HepG2 (cell line): Measurements from ENCODE around the gene WDR3. TPM values are rescaled to one million over a fixed set of nuclear protein-coding genes. Genes with fewer than 3 reads are reported as not detected.
A peak's percentile ranks its signal among the peaks of the same experiment; 100 is the strongest.

Source experiments
- EED ChIP-seq: sonication (generic); formaldehyde crosslinking; IDR thresholded peaks from 2 replicates; pipeline ENCODE4 v1.5.0; 2020; ENCODE audit warnings: mild to moderate bottlenecking, missing genetic modification reagents
- HOXA5 ChIP-seq: sonication (generic); formaldehyde crosslinking; IDR thresholded peaks from 2 replicates; pipeline ENCODE4 v1.4.0; 2020; ENCODE audit warnings: missing genetic modification reagents
- NFRKB ChIP-seq: fragments of 450-650 bp; IDR thresholded peaks from 2 replicates; pipeline ENCODE4 v1.6.1; 2017
- PRMT3 ChIP-seq: sonication (generic); formaldehyde crosslinking; IDR thresholded peaks from 2 replicates; pipeline ENCODE4 v1.8.1; 2022; ENCODE audit warnings: low read depth, mild to moderate bottlenecking, moderate library complexity, missing genetic modification reagents, borderline replicate concordance
- PTBP1 ChIP-seq: fragments of 200-400 bp; formaldehyde crosslinking; IDR thresholded peaks from 2 replicates; pipeline ENCODE4 v1.6.1; 2018; ENCODE audit warnings: low read length, low read depth; ENCODE audit not compliant: poor library complexity, severe bottlenecking
- REPIN1 ChIP-seq: sonication (generic); formaldehyde crosslinking; IDR thresholded peaks from 2 replicates; pipeline ENCODE4 v1.8.0; 2022; ENCODE audit warnings: missing genetic modification reagents, low read depth, mild to moderate bottlenecking, borderline replicate concordance
- RFXANK ChIP-seq: IDR thresholded peaks from 2 replicates; pipeline ENCODE4 v1.6.1; 2016
- ZFP41 ChIP-seq: sonication (generic); formaldehyde crosslinking; IDR thresholded peaks from 2 replicates; pipeline ENCODE4 v1.4.0; 2020; ENCODE audit warnings: mild to moderate bottlenecking, missing genetic modification reagents, borderline replicate concordance
- ZNF136 ChIP-seq: sonication (generic); formaldehyde crosslinking; IDR thresholded peaks from 2 replicates; pipeline ENCODE4 v1.8.1; 2022; ENCODE audit warnings: low read depth, mild to moderate bottlenecking, moderate library complexity, missing genetic modification reagents
- ZNF207 ChIP-seq: fragments of 450-650 bp; IDR thresholded peaks from 2 replicates; pipeline ENCODE4 v1.6.1; 2016; ENCODE audit warnings: antibody characterized with exemption, borderline replicate concordance
- ZNF432 ChIP-seq: sonication (generic); formaldehyde crosslinking; IDR thresholded peaks from 2 replicates; pipeline ENCODE4 v1.5.0; 2020; ENCODE audit warnings: missing genetic modification reagents, mild to moderate bottlenecking, borderline replicate concordance
- ZNF441 ChIP-seq: sonication (generic); formaldehyde crosslinking; IDR thresholded peaks from 2 replicates; pipeline ENCODE4 v1.7.0; 2021; ENCODE audit warnings: missing genetic modification reagents, borderline replicate concordance
- ZNF605 ChIP-seq: sonication (generic); formaldehyde crosslinking; IDR thresholded peaks from 2 replicates; pipeline ENCODE4 v1.8.0; 2022; ENCODE audit warnings: mild to moderate bottlenecking, missing genetic modification reagents
- ZNF780A ChIP-seq: sonication (generic); formaldehyde crosslinking; IDR thresholded peaks from 2 replicates; pipeline ENCODE4 v1.8.0; 2022; ENCODE audit warnings: mild to moderate bottlenecking, missing genetic modification reagents, moderate library complexity
- polyA plus RNA-seq, 8 experiments: library from polyadenylated mRNA; depleted of rRNA in 3 of 8; stranded (reverse) in 7 of 8; unstranded in 1 of 8; fragments of >200 nt; fragmentation: Illumina TruSeq in 4 of 8; extraction: Trizol in 4 of 8; gene quantifications; 2 replicates each; pipeline versions ENCODE4 v1.2.1 to v1.2.3, GENCODE V29; 2011 to 2016; ENCODE audit warnings: low read depth in 4 of 8, missing spikeins in 1 of 8, mixed read lengths in 1 of 8; ENCODE audit not compliant: insufficient read depth in 1 of 8
- total RNA-seq, 5 experiments: library from RNA; depleted of rRNA; stranded (reverse); fragments of >200 nt; fragmentation: Illumina TruSeq; extraction: Trizol; gene quantifications; 2 replicates each; pipeline ENCODE4 v1.2.3, GENCODE V29; 2016; ENCODE audit warnings: low read depth in 1 of 5
- TF ChIP-seq, protein P1 (sequence below): sonication (generic); formaldehyde crosslinking; IDR thresholded peaks from 2 replicates; pipeline ENCODE4 v1.4.0; 2020; ENCODE audit warnings: missing genetic modification reagents
- TF ChIP-seq, protein P2 (sequence below): IDR thresholded peaks from 2 replicates; pipeline ENCODE4 v1.6.1; 2016; ENCODE audit warnings: low read depth, control low read depth
- TF ChIP-seq, protein P3 (sequence below): sonication (generic); formaldehyde crosslinking; IDR thresholded peaks from 2 replicates; pipeline ENCODE4 v1.5.0; 2020; ENCODE audit warnings: mild to moderate bottlenecking, low read depth, missing genetic modification reagents, borderline replicate concordance
- TF ChIP-seq, protein P4 (sequence below): sonication (generic); formaldehyde crosslinking; IDR thresholded peaks from 2 replicates; pipeline ENCODE4 v1.4.0; 2020; ENCODE audit warnings: missing genetic modification reagents

The WDR3 gene
- total and polyA plus RNA-seq, 2 of the 13 experiments (the other 11 are each of a cell fraction or from before 2014, with no cell fraction given): 15.9 to 55.5 TPM

DNA sequence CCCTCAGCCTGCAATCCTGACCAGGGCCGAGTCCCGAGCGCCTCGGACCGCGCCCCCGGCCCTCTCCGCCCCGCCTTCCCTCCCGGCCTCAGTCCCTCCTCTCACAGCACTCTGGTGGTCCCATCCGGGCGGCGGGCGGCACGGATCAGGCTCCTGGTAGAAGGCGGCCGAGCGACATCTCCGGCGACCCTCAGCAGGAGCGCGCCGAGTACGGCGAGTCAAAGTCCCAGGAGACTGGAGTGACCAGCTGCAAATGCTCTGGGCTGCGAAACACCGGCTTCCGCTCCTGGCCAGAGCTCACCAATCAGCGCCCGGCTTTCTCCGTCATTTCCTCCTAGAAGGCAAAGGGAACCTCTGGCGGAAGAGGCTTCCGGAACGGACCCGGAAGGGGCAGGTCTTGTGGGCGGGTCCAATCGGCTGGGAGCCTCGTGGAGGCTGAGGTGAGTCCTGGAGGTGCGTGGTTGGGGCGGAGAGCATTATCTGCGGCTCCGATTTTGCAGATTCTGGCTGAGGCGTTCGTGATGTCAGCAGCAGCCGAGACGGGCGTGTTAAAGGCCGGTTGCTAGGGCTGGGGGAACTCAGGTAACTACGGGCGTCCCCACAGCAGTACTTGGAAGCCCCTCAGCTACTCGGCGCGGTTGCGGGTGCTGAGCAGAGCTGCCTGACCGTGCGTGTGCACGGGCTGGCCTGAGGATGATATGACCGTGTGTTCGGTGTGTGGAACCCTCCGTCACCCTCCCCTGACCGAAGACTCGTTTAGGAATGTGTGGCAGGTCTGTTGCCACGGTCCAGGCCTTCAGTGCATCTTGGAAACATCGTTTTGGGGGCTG, at the start of gene WDR3, which contains the start of gene GDAP2 (continued):
- TF ChIP-seq, protein P1, sequence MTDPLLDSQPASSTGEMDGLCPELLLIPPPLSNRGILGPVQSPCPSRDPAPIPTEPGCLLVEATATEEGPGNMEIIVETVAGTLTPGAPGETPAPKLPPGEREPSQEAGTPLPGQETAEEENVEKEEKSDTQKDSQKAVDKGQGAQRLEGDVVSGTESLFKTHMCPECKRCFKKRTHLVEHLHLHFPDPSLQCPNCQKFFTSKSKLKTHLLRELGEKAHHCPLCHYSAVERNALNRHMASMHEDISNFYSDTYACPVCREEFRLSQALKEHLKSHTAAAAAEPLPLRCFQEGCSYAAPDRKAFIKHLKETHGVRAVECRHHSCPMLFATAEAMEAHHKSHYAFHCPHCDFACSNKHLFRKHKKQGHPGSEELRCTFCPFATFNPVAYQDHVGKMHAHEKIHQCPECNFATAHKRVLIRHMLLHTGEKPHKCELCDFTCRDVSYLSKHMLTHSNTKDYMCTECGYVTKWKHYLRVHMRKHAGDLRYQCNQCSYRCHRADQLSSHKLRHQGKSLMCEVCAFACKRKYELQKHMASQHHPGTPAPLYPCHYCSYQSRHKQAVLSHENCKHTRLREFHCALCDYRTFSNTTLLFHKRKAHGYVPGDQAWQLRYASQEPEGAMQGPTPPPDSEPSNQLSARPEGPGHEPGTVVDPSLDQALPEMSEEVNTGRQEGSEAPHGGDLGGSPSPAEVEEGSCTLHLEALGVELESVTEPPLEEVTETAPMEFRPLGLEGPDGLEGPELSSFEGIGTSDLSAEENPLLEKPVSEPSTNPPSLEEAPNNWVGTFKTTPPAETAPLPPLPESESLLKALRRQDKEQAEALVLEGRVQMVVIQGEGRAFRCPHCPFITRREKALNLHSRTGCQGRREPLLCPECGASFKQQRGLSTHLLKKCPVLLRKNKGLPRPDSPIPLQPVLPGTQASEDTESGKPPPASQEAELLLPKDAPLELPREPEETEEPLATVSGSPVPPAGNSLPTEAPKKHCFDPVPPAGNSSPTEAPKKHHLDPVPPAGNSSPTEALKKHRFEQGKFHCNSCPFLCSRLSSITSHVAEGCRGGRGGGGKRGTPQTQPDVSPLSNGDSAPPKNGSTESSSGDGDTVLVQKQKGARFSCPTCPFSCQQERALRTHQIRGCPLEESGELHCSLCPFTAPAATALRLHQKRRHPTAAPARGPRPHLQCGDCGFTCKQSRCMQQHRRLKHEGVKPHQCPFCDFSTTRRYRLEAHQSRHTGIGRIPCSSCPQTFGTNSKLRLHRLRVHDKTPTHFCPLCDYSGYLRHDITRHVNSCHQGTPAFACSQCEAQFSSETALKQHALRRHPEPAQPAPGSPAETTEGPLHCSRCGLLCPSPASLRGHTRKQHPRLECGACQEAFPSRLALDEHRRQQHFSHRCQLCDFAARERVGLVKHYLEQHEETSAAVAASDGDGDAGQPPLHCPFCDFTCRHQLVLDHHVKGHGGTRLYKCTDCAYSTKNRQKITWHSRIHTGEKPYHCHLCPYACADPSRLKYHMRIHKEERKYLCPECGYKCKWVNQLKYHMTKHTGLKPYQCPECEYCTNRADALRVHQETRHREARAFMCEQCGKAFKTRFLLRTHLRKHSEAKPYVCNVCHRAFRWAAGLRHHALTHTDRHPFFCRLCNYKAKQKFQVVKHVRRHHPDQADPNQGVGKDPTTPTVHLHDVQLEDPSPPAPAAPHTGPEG (CRISPR knock-in tag): no peak
- TF ChIP-seq ZNF605 (CRISPR knock-in tag) (peak; percentile 44; the same call in 1 of the 2 replicates), ZNF136 (CRISPR knock-in tag) (0 out of 2 replicates have a peak, but pooled peaks have one; percentile 44), HOXA5 (0 out of 2 replicates have a peak, but pooled peaks have one; percentile 39), RFXANK (CRISPR knock-in tag) (no peak), EED (CRISPR knock-in tag) (no peak), ZNF207 (no peak), PTBP1 (no peak), ZFP41 (CRISPR knock-in tag) (0 out of 2 replicates have a peak, but pooled peaks have one; percentile 71), ZNF780A (CRISPR knock-in tag) (peak; percentile 77; the same call in 1 of the 2 replicates), ZNF432 (peak; percentile 37; the same call in 1 of the 2 replicates), REPIN1 (0 out of 2 replicates have a peak, but pooled peaks have one; percentile 21), ZNF441 (0 out of 2 replicates have a peak, but pooled peaks have one; percentile 20), NFRKB (no peak), PRMT3 (CRISPR knock-in tag) (no peak)
- TF ChIP-seq, protein P2, sequence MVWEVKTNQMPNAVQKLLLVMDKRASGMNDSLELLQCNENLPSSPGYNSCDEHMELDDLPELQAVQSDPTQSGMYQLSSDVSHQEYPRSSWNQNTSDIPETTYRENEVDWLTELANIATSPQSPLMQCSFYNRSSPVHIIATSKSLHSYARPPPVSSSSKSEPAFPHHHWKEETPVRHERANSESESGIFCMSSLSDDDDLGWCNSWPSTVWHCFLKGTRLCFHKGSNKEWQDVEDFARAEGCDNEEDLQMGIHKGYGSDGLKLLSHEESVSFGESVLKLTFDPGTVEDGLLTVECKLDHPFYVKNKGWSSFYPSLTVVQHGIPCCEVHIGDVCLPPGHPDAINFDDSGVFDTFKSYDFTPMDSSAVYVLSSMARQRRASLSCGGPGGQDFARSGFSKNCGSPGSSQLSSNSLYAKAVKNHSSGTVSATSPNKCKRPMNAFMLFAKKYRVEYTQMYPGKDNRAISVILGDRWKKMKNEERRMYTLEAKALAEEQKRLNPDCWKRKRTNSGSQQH (CRISPR knock-in tag): no peak
- TF ChIP-seq, protein P3, sequence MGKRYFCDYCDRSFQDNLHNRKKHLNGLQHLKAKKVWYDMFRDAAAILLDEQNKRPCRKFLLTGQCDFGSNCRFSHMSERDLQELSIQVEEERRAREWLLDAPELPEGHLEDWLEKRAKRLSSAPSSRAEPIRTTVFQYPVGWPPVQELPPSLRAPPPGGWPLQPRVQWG (CRISPR knock-in tag): no peak
- TF ChIP-seq, protein P4, sequence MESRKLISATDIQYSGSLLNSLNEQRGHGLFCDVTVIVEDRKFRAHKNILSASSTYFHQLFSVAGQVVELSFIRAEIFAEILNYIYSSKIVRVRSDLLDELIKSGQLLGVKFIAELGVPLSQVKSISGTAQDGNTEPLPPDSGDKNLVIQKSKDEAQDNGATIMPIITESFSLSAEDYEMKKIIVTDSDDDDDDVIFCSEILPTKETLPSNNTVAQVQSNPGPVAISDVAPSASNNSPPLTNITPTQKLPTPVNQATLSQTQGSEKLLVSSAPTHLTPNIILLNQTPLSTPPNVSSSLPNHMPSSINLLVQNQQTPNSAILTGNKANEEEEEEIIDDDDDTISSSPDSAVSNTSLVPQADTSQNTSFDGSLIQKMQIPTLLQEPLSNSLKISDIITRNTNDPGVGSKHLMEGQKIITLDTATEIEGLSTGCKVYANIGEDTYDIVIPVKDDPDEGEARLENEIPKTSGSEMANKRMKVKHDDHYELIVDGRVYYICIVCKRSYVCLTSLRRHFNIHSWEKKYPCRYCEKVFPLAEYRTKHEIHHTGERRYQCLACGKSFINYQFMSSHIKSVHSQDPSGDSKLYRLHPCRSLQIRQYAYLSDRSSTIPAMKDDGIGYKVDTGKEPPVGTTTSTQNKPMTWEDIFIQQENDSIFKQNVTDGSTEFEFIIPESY (CRISPR knock-in tag): no peak
